HCT116 (cell line): Measurements from ENCODE around the gene ANKRD13B. TPM values are rescaled to one million over a fixed set of nuclear protein-coding genes. Genes with fewer than 3 reads are reported as not detected.

Experiments used
- ATAC-seq: fragments of 200-7000 bp; cut with Tn5 transposase; 2 replicates; pipeline ENCODE4 v1.9.1; 2020; ENCODE audit warnings: mild to moderate bottlenecking, moderate library complexity
- BruUV-seq: library from RNA; stranded (reverse); fragments of 400-500 nt; replicated peaks from 2 replicates; lab custom pipeline; 2021; lab: Mats Ljungman, UMichigan
- CTCF ChIA-PET: fragments of 300-600 bp; sonication (Branson Sonifier 250); formaldehyde crosslinking; loops from one replicate; lab custom pipeline; 2021; ENCODE audit warnings: antibody characterized with exemption; lab: Charles Lee
- POLR2A ChIA-PET: fragments of 300-600, 350-600 bp; sonication (Branson Sonifier 250); formaldehyde crosslinking; loops from one replicate; lab custom pipeline; 2021; ENCODE audit warnings: antibody characterized with exemption; lab: Charles Lee
- RAD21 ChIA-PET, 2 experiments: fragments of 300-600 bp; sonication (Branson Sonifier 250); formaldehyde crosslinking; loops; one replicate each; lab custom pipeline; 2023; ENCODE audit warnings: low total read pairs in 2 of 2; ENCODE audit not compliant: uncharacterized antibody in 2 of 2, unreplicated experiment in 2 of 2, low non-redundant PET in 1 of 2; lab: Charles Lee
- DNase-seq: peaks from one replicate; pipeline ENCODE4 v3.0.0-alpha.2; 2010; ENCODE audit warnings: low read depth, low spot score
- H2AFZ ChIP-seq: fragments of 200-600 bp; shearing (Covaris generic), sonication (generic); 2 replicates; pipeline ENCODE4 v1.6.1; 2017; ENCODE audit warnings: low read depth, mixed run types, mixed read lengths, antibody characterized with exemption, low read length; ENCODE audit not compliant: poor library complexity, severe bottlenecking
- H3K27ac ChIP-seq: 2 replicates; pipeline ENCODE4 v1.5.1; 2012; ENCODE audit warnings: low read depth, low read length
- H3K27me3 ChIP-seq: fragments of 200-600 bp; sonication (generic); 2 replicates; pipeline ENCODE4 v1.6.1; 2016; ENCODE audit warnings: mixed run types, low read length, mixed read lengths; ENCODE audit not compliant: insufficient read depth
- H3K36me3 ChIP-seq, 2 experiments: fragments of 200-500 bp in 1 of 2; fragments of 200-600 bp in 1 of 2; sonication (Bioruptor generic) in 1 of 2; sonication (generic) in 1 of 2; 2 replicates each; pipeline versions ENCODE4 v1.5.1 to v1.6.1; 2014 to 2016; ENCODE audit warnings: low read length in 2 of 2, inconsistent platforms in 1 of 2, mixed read lengths in 1 of 2, mixed run types in 1 of 2; ENCODE audit not compliant: insufficient read depth in 2 of 2, control insufficient read depth in 1 of 2
- H3K4me1 ChIP-seq, 2 experiments: fragments of 200-600 bp in 1 of 2; sonication (generic) in 1 of 2; 2 replicates each; pipeline versions ENCODE4 v1.5.1 to v1.6.1; 2012 to 2017; ENCODE audit warnings: low read length in 2 of 2, inconsistent platforms in 1 of 2, mild to moderate bottlenecking in 1 of 2, mixed read lengths in 1 of 2, mixed run types in 1 of 2, moderate library complexity in 1 of 2; ENCODE audit not compliant: insufficient read depth in 2 of 2, control insufficient read depth in 1 of 2
- H3K4me2 ChIP-seq: fragments of 200-600 bp; sonication (generic); 2 replicates; pipeline ENCODE4 v1.6.1; 2017; ENCODE audit warnings: mixed run types, low read length, mixed read lengths
- H3K4me3 ChIP-seq, 2 experiments: fragments of 200-600 bp in 1 of 2; sonication (generic) in 1 of 2; replicated peaks in 1 of 2; 2 replicates each; pipeline ENCODE4 v1.5.1; 2011 to 2016; ENCODE audit warnings: low read length in 2 of 2, control low read depth in 1 of 2, low read depth in 1 of 2, mild to moderate bottlenecking in 1 of 2, mixed read lengths in 1 of 2, mixed run types in 1 of 2
- H3K79me2 ChIP-seq: fragments of 200-600 bp; sonication (generic); 2 replicates; pipeline ENCODE4 v1.6.1; 2017; ENCODE audit warnings: mild to moderate bottlenecking, mixed run types, low read length, moderate library complexity, mixed read lengths; ENCODE audit not compliant: insufficient read depth
- H3K9ac ChIP-seq: fragments of 200-600 bp; sonication (generic); 2 replicates; pipeline ENCODE4 v1.6.1; 2016; ENCODE audit warnings: low read length, mixed read lengths
- H3K9me2 ChIP-seq: fragments of 200-600 bp; sonication (generic), shearing (Covaris generic); 2 replicates; pipeline ENCODE4 v1.6.1; 2017; ENCODE audit warnings: mixed run types, mild to moderate bottlenecking, moderate library complexity; ENCODE audit not compliant: insufficient read depth
- H3K9me3 ChIP-seq, 2 experiments: fragments of 200-500 bp in 1 of 2; fragments of 200-600 bp in 1 of 2; sonication (Bioruptor generic) in 1 of 2; sonication (generic) in 1 of 2; 2 replicates each; pipeline ENCODE4 v1.6.1; 2014 to 2017; ENCODE audit warnings: low read length in 2 of 2, mixed read lengths in 2 of 2, inconsistent platforms in 1 of 2, low read depth in 1 of 2, mild to moderate bottlenecking in 1 of 2, mixed run types in 1 of 2, moderate library complexity in 1 of 2; ENCODE audit not compliant: control insufficient read depth in 1 of 2, insufficient read depth in 1 of 2
- H4K20me1 ChIP-seq: fragments of 200-600 bp; sonication (generic), shearing (Covaris generic); 2 replicates; pipeline ENCODE4 v1.6.1; 2017; ENCODE audit warnings: mixed run types, mild to moderate bottlenecking, moderate library complexity; ENCODE audit not compliant: insufficient read depth
- ZFX ChIP-seq: fragments of 450-650 bp; IDR thresholded peaks from 2 replicates; pipeline ENCODE4 v1.6.1; 2017
- intact Hi-C: fragments of 100-400 bp; cut with micrococcal nuclease; formaldehyde crosslinking; loops from 2 replicates; pipeline ENCODE4 v1.10.0; 2022
- total RNA-seq: library from RNA; stranded (reverse); gene quantifications from one replicate; pipeline ENCODE4 v1.2.1, GENCODE V29; 2021; ENCODE audit not compliant: unreplicated experiment
- TF ChIP-seq, protein P1 (sequence below): IDR thresholded peaks from 2 replicates; pipeline ENCODE4 v1.6.1; 2012; ENCODE audit warnings: low read depth
- TF ChIP-seq, protein P2 (sequence below), 3 experiments: fragments of 200-600 bp in 1 of 3; sonication (generic) in 1 of 3; IDR thresholded peaks in 2 of 3; conservative IDR thresholded peaks in 1 of 3; 2 replicates each; pipeline ENCODE4 v1.5.1; 2012 to 2017; ENCODE audit warnings: low read depth in 2 of 3, low read length in 2 of 3, antibody characterized with exemption in 1 of 3, borderline replicate concordance in 1 of 3, control low read depth in 1 of 3, mild to moderate bottlenecking in 1 of 3, mixed read lengths in 1 of 3, mixed run types in 1 of 3, moderate library complexity in 1 of 3; ENCODE audit not compliant: insufficient read depth in 1 of 3

Gene ANKRD13B
- total RNA-seq, 1 experiment from 2014 or later, result 27.4 TPM

DNA sequence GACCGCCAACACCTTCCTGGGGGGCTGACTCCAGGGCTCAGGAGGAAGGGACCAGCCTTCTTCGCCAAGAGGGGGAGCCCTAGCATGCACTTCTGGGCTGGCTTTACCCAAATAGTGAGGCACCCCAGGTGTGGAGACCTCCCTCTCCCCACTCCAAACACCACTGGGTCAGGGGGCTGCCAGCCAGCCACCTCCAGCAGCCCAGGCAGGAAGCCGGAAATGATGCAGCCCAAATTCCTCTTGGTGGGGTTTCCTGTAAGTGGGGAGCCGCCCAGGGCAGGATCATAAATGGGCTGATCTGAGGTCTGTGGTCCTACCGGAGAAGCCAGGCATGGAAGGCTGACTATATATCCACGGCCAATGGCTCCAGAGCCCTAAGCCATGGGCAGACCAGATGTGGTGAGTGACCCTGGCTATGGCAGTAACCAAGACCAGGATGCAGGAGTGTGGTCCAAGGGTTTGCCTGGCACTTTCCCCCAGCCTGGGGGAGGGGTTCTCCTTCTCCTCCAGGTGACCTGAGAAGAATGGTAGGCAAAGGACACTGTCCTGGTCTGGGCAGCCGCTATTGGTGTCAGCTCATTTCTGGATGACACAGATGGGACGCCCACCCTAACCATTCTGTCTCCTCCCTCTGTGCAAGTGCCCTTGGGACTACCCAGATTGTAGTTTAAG, 7.7 kb upstream of the ANKRD13B start:
- no TSS peak for BruUV-seq
- intact Hi-C loops, result no loop called here
- RAD21 ChIA-PET, result interaction anchor here in 1 of 2 experiments (0.7 kb wide), 1 partner anchor 9 kb away, joined by 3 read pairs; no protein-coding TSS in a partner anchor

More for the DNA sequence above, 7.7 kb upstream of the ANKRD13B start:
- Histone ChIP-seq H4K20me1 (no peaks in the 10 kb centered on the region), H3K36me3 (peaks cover 0 to 4% of the 10 kb centered on the region in 2 experiments; a peak in 1 of 4 replicates), H3K4me1 (peaks cover 13 to 59% of the 10 kb centered on the region in 2 experiments; a peak in 3 of 4 replicates), H3K9ac (no peak overlapping the region), H3K27ac (no peak overlapping the region; the same call in 1 of the 2 replicates), H3K79me2 (peaks cover 62% of the 10 kb centered on the region), H3K4me3 (no peak overlapping the region), H3K4me2 (no peak overlapping the region), H2AFZ (no peak overlapping the region), H3K27me3 (no peaks in the 10 kb centered on the region), H3K9me3 (no peaks in the 10 kb centered on the region), H3K9me2 (no peaks in the 10 kb centered on the region)
- CTCF ChIA-PET, result interaction anchor here (1.3 to 1.5 kb wide), 2 partner anchors 18 to 32 kb away, joined by 3 to 4 read pairs; partner anchors contain the start of gene ABHD15
- POLR2A ChIA-PET, result no interaction called here
- DNase-seq (no peak), ATAC-seq (no peak)
- TF ChIP-seq ZFX, result no peak
- TF ChIP-seq, protein P1, sequence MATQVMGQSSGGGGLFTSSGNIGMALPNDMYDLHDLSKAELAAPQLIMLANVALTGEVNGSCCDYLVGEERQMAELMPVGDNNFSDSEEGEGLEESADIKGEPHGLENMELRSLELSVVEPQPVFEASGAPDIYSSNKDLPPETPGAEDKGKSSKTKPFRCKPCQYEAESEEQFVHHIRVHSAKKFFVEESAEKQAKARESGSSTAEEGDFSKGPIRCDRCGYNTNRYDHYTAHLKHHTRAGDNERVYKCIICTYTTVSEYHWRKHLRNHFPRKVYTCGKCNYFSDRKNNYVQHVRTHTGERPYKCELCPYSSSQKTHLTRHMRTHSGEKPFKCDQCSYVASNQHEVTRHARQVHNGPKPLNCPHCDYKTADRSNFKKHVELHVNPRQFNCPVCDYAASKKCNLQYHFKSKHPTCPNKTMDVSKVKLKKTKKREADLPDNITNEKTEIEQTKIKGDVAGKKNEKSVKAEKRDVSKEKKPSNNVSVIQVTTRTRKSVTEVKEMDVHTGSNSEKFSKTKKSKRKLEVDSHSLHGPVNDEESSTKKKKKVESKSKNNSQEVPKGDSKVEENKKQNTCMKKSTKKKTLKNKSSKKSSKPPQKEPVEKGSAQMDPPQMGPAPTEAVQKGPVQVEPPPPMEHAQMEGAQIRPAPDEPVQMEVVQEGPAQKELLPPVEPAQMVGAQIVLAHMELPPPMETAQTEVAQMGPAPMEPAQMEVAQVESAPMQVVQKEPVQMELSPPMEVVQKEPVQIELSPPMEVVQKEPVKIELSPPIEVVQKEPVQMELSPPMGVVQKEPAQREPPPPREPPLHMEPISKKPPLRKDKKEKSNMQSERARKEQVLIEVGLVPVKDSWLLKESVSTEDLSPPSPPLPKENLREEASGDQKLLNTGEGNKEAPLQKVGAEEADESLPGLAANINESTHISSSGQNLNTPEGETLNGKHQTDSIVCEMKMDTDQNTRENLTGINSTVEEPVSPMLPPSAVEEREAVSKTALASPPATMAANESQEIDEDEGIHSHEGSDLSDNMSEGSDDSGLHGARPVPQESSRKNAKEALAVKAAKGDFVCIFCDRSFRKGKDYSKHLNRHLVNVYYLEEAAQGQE, result no peak
- TF ChIP-seq, protein P2, sequence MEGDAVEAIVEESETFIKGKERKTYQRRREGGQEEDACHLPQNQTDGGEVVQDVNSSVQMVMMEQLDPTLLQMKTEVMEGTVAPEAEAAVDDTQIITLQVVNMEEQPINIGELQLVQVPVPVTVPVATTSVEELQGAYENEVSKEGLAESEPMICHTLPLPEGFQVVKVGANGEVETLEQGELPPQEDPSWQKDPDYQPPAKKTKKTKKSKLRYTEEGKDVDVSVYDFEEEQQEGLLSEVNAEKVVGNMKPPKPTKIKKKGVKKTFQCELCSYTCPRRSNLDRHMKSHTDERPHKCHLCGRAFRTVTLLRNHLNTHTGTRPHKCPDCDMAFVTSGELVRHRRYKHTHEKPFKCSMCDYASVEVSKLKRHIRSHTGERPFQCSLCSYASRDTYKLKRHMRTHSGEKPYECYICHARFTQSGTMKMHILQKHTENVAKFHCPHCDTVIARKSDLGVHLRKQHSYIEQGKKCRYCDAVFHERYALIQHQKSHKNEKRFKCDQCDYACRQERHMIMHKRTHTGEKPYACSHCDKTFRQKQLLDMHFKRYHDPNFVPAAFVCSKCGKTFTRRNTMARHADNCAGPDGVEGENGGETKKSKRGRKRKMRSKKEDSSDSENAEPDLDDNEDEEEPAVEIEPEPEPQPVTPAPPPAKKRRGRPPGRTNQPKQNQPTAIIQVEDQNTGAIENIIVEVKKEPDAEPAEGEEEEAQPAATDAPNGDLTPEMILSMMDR (IDR thresholded peaks at IDR 0.05 in 2 of 3, conservative IDR thresholded peaks at IDR 0.05 in 1 of 3; ENCODE audit: borderline replicate concordance in 1 of 3, insufficient read depth in 1 of 3, low read depth in 2 of 3, low read length in 2 of 3), result peak in 2 of 3 experiments; percentile 26 to 35; a peak in 4 of 6 replicates
